GM10266 (cell line): ENCODE measurements around the gene MSLN.
A peak's percentile ranks its signal among the peaks of the same experiment; 100 is the strongest.

Experiments
- DNase-seq: peaks from one replicate; pipeline ENCODE4 v3.0.0; 2012; ENCODE audit errors: extremely low spot score
- TF ChIP-seq, protein P1 (sequence below): IDR thresholded peaks from 2 replicates; pipeline ENCODE4 v1.5.1; 2012; ENCODE audit warnings: mild to moderate bottlenecking, low read depth; ENCODE audit not compliant: control insufficient read depth, insufficient read depth; ENCODE audit errors: missing control alignments

Gene MSLN

GRCh38 chr16:782258-782657 is 21.7 kb downstream of the MSLN start:
- DNase-seq: no peak
- TF ChIP-seq, protein P1, sequence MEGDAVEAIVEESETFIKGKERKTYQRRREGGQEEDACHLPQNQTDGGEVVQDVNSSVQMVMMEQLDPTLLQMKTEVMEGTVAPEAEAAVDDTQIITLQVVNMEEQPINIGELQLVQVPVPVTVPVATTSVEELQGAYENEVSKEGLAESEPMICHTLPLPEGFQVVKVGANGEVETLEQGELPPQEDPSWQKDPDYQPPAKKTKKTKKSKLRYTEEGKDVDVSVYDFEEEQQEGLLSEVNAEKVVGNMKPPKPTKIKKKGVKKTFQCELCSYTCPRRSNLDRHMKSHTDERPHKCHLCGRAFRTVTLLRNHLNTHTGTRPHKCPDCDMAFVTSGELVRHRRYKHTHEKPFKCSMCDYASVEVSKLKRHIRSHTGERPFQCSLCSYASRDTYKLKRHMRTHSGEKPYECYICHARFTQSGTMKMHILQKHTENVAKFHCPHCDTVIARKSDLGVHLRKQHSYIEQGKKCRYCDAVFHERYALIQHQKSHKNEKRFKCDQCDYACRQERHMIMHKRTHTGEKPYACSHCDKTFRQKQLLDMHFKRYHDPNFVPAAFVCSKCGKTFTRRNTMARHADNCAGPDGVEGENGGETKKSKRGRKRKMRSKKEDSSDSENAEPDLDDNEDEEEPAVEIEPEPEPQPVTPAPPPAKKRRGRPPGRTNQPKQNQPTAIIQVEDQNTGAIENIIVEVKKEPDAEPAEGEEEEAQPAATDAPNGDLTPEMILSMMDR: no peak

DNA sequence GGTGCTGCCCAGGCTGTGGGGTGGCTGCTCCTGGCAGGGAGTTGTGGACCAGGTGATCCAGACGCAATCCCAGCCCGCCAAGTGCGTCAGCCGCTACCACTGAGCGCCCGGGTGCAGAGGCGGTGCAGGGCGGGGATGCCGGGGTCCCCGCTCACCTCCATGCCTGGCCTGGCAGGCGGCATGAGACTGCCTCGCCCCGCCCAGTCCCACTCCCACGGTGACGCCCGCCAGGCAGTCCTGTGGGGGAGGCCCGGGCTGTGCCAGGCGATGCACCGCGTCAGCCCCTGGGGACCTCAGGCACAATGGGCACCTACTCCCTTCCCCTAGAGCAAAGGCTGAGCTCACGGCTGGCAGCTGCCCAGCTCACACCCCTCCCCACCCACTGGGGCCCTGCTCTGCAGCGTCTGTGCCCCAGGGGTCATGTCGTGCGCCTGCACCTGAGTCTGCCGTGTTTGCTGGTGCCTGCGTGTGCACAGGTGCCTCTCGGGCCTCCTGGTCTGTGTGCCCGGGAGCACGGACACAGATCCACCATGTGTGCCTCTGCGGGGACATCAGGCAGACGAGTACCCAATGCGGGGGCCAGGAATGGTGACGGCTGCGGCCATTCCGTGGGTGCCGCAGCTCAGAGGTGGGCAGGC is 22.4 kb downstream of the MSLN start:
- TF ChIP-seq, protein P1: no peak
- no peak for DNase-seq

GRCh38 chr16:783404-784161 is 23.0 kb downstream of the MSLN start:
- DNase-seq: no peak
- TF ChIP-seq, protein P1: no peak

GRCh38 chr16:784431-784830 is 23.9 kb downstream of the MSLN start:
- TF ChIP-seq, protein P1: no peak
- no peak for DNase-seq

DNA sequence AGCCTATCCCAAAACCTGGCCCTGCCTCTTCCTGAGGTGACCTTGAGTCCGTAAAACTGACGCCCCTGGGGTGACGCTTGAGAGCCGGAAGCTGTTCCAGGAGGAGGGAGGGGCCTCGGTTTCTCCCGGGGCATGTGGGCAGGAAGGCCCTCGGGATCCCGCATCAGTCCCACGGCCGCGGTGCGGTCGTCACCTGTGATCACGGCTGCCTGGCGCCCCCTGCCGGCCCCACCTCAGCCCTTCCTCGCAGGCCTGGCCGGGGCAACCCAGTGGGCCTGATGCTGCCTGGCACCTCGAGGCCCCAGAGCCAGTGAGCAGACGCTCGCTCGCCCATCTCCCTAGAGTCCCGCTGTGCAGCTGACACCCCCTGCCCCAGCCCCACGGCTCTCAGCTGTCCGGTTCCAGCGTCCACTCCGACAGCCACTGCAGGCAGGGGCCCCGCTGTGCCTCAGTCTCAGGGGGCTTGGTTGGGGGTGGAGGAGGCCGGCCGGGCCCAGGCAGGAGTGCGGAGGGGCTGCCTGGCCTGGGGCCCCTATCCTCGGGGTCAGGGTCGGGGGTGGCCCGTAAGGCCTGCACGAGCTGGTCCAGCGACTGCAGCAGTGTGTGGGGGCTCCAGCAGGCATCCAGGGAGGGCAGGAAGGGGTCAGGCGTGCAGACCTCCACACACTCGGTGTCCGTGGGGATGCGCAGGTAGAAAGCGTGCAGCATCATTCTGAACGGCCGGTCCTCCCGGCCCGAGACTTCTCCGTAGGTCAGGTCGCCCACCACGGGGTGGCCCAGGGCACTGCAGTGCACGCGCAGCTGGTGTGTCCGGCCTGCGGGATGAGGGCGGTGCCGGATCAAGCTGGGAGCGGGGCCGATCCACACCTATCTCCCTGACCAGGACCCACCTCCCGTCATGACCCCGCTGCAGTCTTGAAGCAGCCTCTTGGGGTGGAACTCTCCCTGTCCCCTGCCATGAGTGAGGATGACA is 25.3 kb downstream of the MSLN start:
- peak; percentile 85 for DNase-seq
- TF ChIP-seq, protein P1: peak; percentile 84

- no peak for DNase-seq
- TF ChIP-seq, protein P1: no peak
These were observed 26.9 kb downstream of the MSLN start for GRCh38 chr16:787321-787966.
